GM12878 (cell line): ENCODE measurements around the gene ZMIZ1. TPM values are rescaled to one million over a fixed set of nuclear protein-coding genes. Genes with fewer than 3 reads are reported as not detected.

Source experiments
- ASH2L ChIP-seq: fragments of 300-600, 200-600 bp; sonication (generic); IDR thresholded peaks from 2 replicates; pipeline ENCODE4 v1.6.1; 2017; ENCODE audit warnings: low read depth, mild to moderate bottlenecking, borderline replicate concordance
- CEBPZ ChIP-seq: fragments of 150-350 bp; IDR thresholded peaks from 2 replicates; pipeline ENCODE4 v1.6.1; 2016; ENCODE audit warnings: low read depth, low read length
- CHD4 ChIP-seq: fragments of 200-600 bp; sonication (generic); IDR thresholded peaks from 2 replicates; pipeline ENCODE4 v1.6.1; 2016; ENCODE audit warnings: mild to moderate bottlenecking
- EGR1 ChIP-seq, 2 experiments: IDR thresholded peaks; 1 replicate in 1 of 2; 2 replicates in 1 of 2; pipeline ENCODE4 v1.6.1; 2011 to 2012; ENCODE audit warnings: low read depth in 2 of 2, low read length in 2 of 2, borderline replicate concordance in 1 of 2, mild to moderate bottlenecking in 1 of 2, moderate library complexity in 1 of 2
- EP300 ChIP-seq, 2 experiments: fragments of 150-350 bp in 1 of 2; IDR thresholded peaks; 2 replicates each; pipeline ENCODE4 v1.6.1; 2011 to 2012; ENCODE audit warnings: low read depth in 2 of 2, low read length in 2 of 2, borderline replicate concordance in 1 of 2, improper control_type of control experiment in 1 of 2, inconsistent platforms in 1 of 2; ENCODE audit not compliant: control insufficient read depth in 1 of 2
- ETV6 ChIP-seq, 2 experiments: fragments of 450-650 bp in 1 of 2; IDR thresholded peaks in 1 of 2; conservative IDR thresholded peaks in 1 of 2; 2 replicates each; pipeline ENCODE4 v1.6.1; 2014; ENCODE audit warnings: antibody characterized with exemption in 1 of 2, borderline replicate concordance in 1 of 2, low read depth in 1 of 2, mild to moderate bottlenecking in 1 of 2, moderate library complexity in 1 of 2
- IKZF1 ChIP-seq: fragments of 450-650 bp; conservative IDR thresholded peaks from 2 replicates; pipeline ENCODE4 v1.6.1; 2017; ENCODE audit warnings: antibody characterized with exemption, mild to moderate bottlenecking
- IKZF2 ChIP-seq, 2 experiments: fragments of 450-650 bp; IDR thresholded peaks; 2 replicates each; pipeline ENCODE4 v1.6.1; 2017; ENCODE audit warnings: mild to moderate bottlenecking in 2 of 2, moderate library complexity in 2 of 2
- MTA2 ChIP-seq: fragments of 450-650 bp; IDR thresholded peaks from 2 replicates; pipeline ENCODE4 v1.6.1; 2016; ENCODE audit warnings: low read depth, mild to moderate bottlenecking, moderate library complexity
- PAX5 ChIP-seq: IDR thresholded peaks from 2 replicates; pipeline ENCODE4 v1.6.1; 2011; ENCODE audit warnings: low read depth, low read length, borderline replicate concordance
- POLR2AphosphoS5 ChIP-seq: IDR thresholded peaks from 2 replicates; pipeline ENCODE4 v1.6.1; 2011; ENCODE audit warnings: mild to moderate bottlenecking, low read length, inconsistent platforms
- RAD51 ChIP-seq: fragments of 450-650 bp; IDR thresholded peaks from 2 replicates; pipeline ENCODE4 v1.6.1; 2016; ENCODE audit warnings: moderate library complexity, mild to moderate bottlenecking, inconsistent platforms
- RBBP5 ChIP-seq: fragments of 200-600 bp; sonication (generic); conservative IDR thresholded peaks from 2 replicates; pipeline ENCODE4 v1.6.1; 2016
- SKIL ChIP-seq: fragments of 450-650 bp; IDR thresholded peaks from 2 replicates; pipeline ENCODE4 v1.6.1; 2017; ENCODE audit warnings: mild to moderate bottlenecking, low read depth, inconsistent platforms; ENCODE audit not compliant: poor library complexity, severe bottlenecking
- SREBF2 ChIP-seq: IDR thresholded peaks from 2 replicates; pipeline ENCODE4 v1.6.1; 2012; ENCODE audit warnings: mild to moderate bottlenecking, low read length
- TBL1XR1 ChIP-seq: IDR thresholded peaks from 2 replicates; pipeline ENCODE4 v1.6.1; 2012; ENCODE audit warnings: low read depth, low read length, improper control_type of control experiment
- TCF12 ChIP-seq: IDR thresholded peaks from 2 replicates; pipeline ENCODE4 v1.6.1; 2011; ENCODE audit warnings: low read depth, mild to moderate bottlenecking, low read length
- TCF7 ChIP-seq: IDR thresholded peaks from 2 replicates; pipeline ENCODE4 v1.6.1; 2014; ENCODE audit warnings: antibody characterized with exemption, borderline replicate concordance
- ZBED1 ChIP-seq: IDR thresholded peaks from 2 replicates; pipeline ENCODE4 v1.6.1; 2016; ENCODE audit warnings: borderline replicate concordance
- ZNF274 ChIP-seq: IDR thresholded peaks from one replicate; pipeline ENCODE4 v1.8.0; 2011; ENCODE audit not compliant: insufficient read length, insufficient read depth
- ZSCAN29 ChIP-seq: fragments of 450-650 bp; IDR thresholded peaks from 2 replicates; pipeline ENCODE4 v1.6.1; 2017; ENCODE audit warnings: mild to moderate bottlenecking, moderate library complexity
- polyA plus RNA-seq, 11 experiments: library from polyadenylated mRNA; depleted of rRNA in 4 of 11; unstranded in 6 of 11; stranded (reverse) in 5 of 11; fragments of >200 nt; fragmentation: Nextera tagmentation in 4 of 11; fragmentation: Illumina TruSeq in 1 of 11; extraction: Ambion mirVana in 4 of 11; extraction: Trizol in 1 of 11; gene quantifications; 1 replicate in 1 of 11; 2 replicates in 10 of 11; pipeline versions ENCODE4 v1.2.1 to v1.2.3, GENCODE V29; 2011 to 2016; ENCODE audit warnings: inconsistent platforms in 2 of 11, missing spikeins in 2 of 11, low read depth in 1 of 11
- total RNA-seq, 4 experiments: library from RNA; depleted of rRNA in 3 of 4; stranded (reverse); fragments of >200 nt in 3 of 4; fragmentation: Illumina TruSeq in 1 of 4; extraction: Trizol in 1 of 4; gene quantifications; 2 replicates each; pipeline versions ENCODE4 v1.2.1 to v1.2.3, GENCODE V29; 2013 to 2021
- TF ChIP-seq, protein P1 (sequence below): fragments of 450-650 bp; formaldehyde crosslinking; IDR thresholded peaks from 2 replicates; pipeline ENCODE4 v1.5.0; 2022; ENCODE audit warnings: mild to moderate bottlenecking, missing genetic modification characterization

The ZMIZ1 gene
- total and polyA plus RNA-seq, 10 of the 15 experiments (the other 5 are each of a cell fraction or from before 2014, with no cell fraction given): 3.1 to 82.3 (median 14.9) TPM

GRCh38 chr10:79266543-79267312 lies 198.0 kb downstream of the ZMIZ1 start (continued):
- TF ChIP-seq CEBPZ: no peak
- TF ChIP-seq TCF7: no peak
- no peak; the same call in 1 of the 2 replicates for TF ChIP-seq ZSCAN29
- TF ChIP-seq TCF12: peak; percentile 62; the same call in 1 of the 2 replicates
- TF ChIP-seq IKZF2 (IDR thresholded peaks at IDR 0.05): peak; percentile 96 to 97
- TF ChIP-seq CHD4: peak; percentile 90; the same call in 1 of the 2 replicates
- peak; percentile 96 for TF ChIP-seq IKZF1
- TF ChIP-seq SKIL: peak; percentile 61
- TF ChIP-seq SREBF2: no peak
- TF ChIP-seq TBL1XR1: peak; percentile 82
- TF ChIP-seq PAX5: no peak; the same call in 1 of the 2 replicates
- no peak for TF ChIP-seq RAD51
- TF ChIP-seq ASH2L: no peak
- no peak for TF ChIP-seq ZNF274
- no peak for TF ChIP-seq ZBED1
- TF ChIP-seq, protein P1, sequence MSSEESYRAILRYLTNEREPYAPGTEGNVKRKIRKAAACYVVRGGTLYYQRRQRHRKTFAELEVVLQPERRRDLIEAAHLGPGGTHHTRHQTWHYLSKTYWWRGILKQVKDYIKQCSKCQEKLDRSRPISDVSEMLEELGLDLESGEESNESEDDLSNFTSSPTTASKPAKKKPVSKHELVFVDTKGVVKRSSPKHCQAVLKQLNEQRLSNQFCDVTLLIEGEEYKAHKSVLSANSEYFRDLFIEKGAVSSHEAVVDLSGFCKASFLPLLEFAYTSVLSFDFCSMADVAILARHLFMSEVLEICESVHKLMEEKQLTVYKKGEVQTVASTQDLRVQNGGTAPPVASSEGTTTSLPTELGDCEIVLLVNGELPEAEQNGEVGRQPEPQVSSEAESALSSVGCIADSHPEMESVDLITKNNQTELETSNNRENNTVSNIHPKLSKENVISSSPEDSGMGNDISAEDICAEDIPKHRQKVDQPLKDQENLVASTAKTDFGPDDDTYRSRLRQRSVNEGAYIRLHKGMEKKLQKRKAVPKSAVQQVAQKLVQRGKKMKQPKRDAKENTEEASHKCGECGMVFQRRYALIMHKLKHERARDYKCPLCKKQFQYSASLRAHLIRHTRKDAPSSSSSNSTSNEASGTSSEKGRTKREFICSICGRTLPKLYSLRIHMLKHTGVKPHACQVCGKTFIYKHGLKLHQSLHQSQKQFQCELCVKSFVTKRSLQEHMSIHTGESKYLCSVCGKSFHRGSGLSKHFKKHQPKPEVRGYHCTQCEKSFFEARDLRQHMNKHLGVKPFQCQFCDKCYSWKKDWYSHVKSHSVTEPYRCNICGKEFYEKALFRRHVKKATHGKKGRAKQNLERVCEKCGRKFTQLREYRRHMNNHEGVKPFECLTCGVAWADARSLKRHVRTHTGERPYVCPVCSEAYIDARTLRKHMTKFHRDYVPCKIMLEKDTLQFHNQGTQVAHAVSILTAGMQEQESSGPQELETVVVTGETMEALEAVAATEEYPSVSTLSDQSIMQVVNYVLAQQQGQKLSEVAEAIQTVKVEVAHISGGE (CRISPR knock-in tag): no peak
- TF ChIP-seq ETV6 (conservative IDR thresholded peaks at IDR 0.05 in 1 of 2, IDR thresholded peaks at IDR 0.05 in 1 of 2; ENCODE audit: borderline replicate concordance in 1 of 2, low read depth in 1 of 2): peak in 1 of 2 experiments; percentile 96; a peak in 2 of 4 replicates
- TF ChIP-seq EGR1 (IDR thresholded peaks at IDR 0.05; ENCODE audit: borderline replicate concordance in 1 of 2, low read depth in 2 of 2, low read length in 2 of 2): peak in 1 of 2 experiments; percentile 72; a peak in 2 of 3 replicates
- TF ChIP-seq RBBP5: no peak
- TF ChIP-seq MTA2: peak; percentile 55; the same call in 1 of the 2 replicates
- TF ChIP-seq EP300 (IDR thresholded peaks at IDR 0.05; ENCODE audit: borderline replicate concordance in 1 of 2, control insufficient read depth in 1 of 2, low read depth in 2 of 2, low read length in 2 of 2): peak; percentile 62 to 91; a peak in 3 of 4 replicates
- no peak for TF ChIP-seq POLR2AphosphoS5
